ENCODE results near the gene KCNJ9. TPM values are rescaled to one million over a fixed set of nuclear protein-coding genes. Genes with fewer than 3 reads are reported as not detected.

The KCNJ9 gene
- polyA plus RNA-seq (8.0 and 9.8 TPM in 2 replicates), polyA minus RNA-seq (12.3 and 13.1 TPM in 2 replicates)

GRCh38 chr1:160081261-160081936, at the start of gene KCNJ9:
KCNJ9 (plus strand) TSS chr1:160081538; CDS start chr1:160084031, 2,493 bp downstream.
- H3K27me3 ChIP-seq (ENCODE audit: insufficient read depth, low read depth, low read length) = peaks cover 7% of the 10 kb centered on the region
- peak within 1 kb of the TSS; percentile 63 for H3K4me3 ChIP-seq (ENCODE audit: low read length)
- peak within 1 kb of the TSS; percentile 70 for H3K27ac ChIP-seq (ENCODE audit: low read length)
- H3K9me3 ChIP-seq (ENCODE audit: low read length) = no peaks in the 10 kb centered on the region
- TF ChIP-seq POLR2AphosphoS5 (IDR thresholded peaks at IDR 0.05) (no peak), REST (IDR thresholded peaks at IDR 0.05; ENCODE audit: borderline replicate concordance) (peak; percentile 74), EZH2 (IDR thresholded peaks at IDR 0.05; ENCODE audit: borderline replicate concordance, insufficient read depth, low read length, poor library complexity, severe bottlenecking) (no peak), SMC3 (conservative IDR thresholded peaks at IDR 0.05; ENCODE audit: poor library complexity) (no peak), EP300 (conservative IDR thresholded peaks at IDR 0.05; ENCODE audit: poor library complexity, severe bottlenecking) (peak; percentile 52), MXI1 (conservative IDR thresholded peaks at IDR 0.05; ENCODE audit: poor library complexity, severe bottlenecking) (peak; percentile 37), RAD21 (conservative IDR thresholded peaks at IDR 0.05) (peak; percentile 9)
- no peaks in the 10 kb centered on the region for H4K20me1 ChIP-seq (ENCODE audit: insufficient read depth)
- H3K9ac ChIP-seq (ENCODE audit: low read length) = peak within 1 kb of the TSS; percentile 52
- no peaks in the 10 kb centered on the region for H3F3A ChIP-seq (ENCODE audit: insufficient read depth, low read length, poor library complexity, severe bottlenecking)
- H2AFZ ChIP-seq (ENCODE audit: low read depth, low read length) = peak within 1 kb of the TSS; percentile 15
- no peaks in the 10 kb centered on the region for H3K36me3 ChIP-seq (ENCODE audit: insufficient read depth, low read length)
- no peaks in the 10 kb centered on the region for H3K9me2 ChIP-seq (ENCODE audit: insufficient read depth, low read length)
- H3K79me2 ChIP-seq (replicated peaks; ENCODE audit: insufficient read depth, low read length) = no peaks in the 10 kb centered on the region
- H3K4me2 ChIP-seq (ENCODE audit: low read length) = peak within 1 kb of the TSS; percentile 47

DNA sequence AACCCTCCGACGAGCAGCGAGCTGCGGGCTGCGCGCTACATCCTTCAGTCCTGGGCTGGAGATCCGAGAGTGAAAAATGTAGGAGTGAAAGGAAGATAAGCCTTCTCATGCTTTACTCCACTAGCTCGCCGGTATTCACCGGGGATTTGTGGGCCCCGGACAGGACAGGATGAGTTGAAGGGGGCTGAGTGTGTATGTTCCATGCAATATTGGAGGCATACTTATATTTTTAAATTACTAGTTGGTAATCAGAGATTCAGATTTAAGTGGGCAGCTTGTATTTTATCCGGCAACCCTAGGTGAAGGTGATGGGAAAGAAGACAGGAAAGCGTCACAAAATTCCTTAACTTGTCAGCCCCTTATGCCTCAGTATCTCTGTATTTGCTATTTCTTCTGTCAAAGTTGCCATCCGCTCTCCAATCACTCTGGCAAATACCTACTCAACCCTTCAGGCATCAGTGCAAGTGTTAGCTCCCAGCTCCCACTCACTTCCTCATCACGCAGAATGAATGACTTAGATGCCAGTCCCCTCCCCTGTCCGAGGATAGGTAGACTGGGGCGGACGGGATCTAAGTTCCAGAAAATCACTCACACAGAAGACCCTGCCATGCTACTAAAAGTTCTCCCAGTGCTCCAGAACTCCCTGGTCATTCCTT, 49.0 kb upstream of the KCNJ9 start:
- Histone ChIP-seq H2AFZ (ENCODE audit: low read depth, low read length) (peak overlapping the region; percentile 60), H4K20me1 (ENCODE audit: insufficient read depth) (no peaks in the 10 kb centered on the region), H3K27ac (ENCODE audit: low read length) (peak overlapping the region; percentile 82), H3F3A (ENCODE audit: insufficient read depth, low read length, poor library complexity, severe bottlenecking) (peaks cover 5% of the 10 kb centered on the region), H3K9me2 (ENCODE audit: insufficient read depth, low read length) (no peaks in the 10 kb centered on the region), H3K27me3 (ENCODE audit: insufficient read depth, low read depth, low read length) (no peaks in the 10 kb centered on the region), H3K79me2 (replicated peaks; ENCODE audit: insufficient read depth, low read length) (no peaks in the 10 kb centered on the region), H3K4me2 (ENCODE audit: low read length) (peak overlapping the region; percentile 49), H3K9me3 (ENCODE audit: low read length) (no peaks in the 10 kb centered on the region), H3K36me3 (ENCODE audit: insufficient read depth, low read length) (no peaks in the 10 kb centered on the region), H3K9ac (ENCODE audit: low read length) (peak overlapping the region; percentile 72), H3K4me3 (ENCODE audit: low read length) (peak overlapping the region; percentile 83)
- TF ChIP-seq REST (IDR thresholded peaks at IDR 0.05; ENCODE audit: borderline replicate concordance) (peak; percentile 63), POLR2AphosphoS5 (IDR thresholded peaks at IDR 0.05) (peak; percentile 44), MXI1 (conservative IDR thresholded peaks at IDR 0.05; ENCODE audit: poor library complexity, severe bottlenecking) (no peak), SMC3 (conservative IDR thresholded peaks at IDR 0.05; ENCODE audit: poor library complexity) (peak; percentile 2), TAF1 (IDR thresholded peaks at IDR 0.05; ENCODE audit: low read depth) (peak; percentile 85), EZH2 (IDR thresholded peaks at IDR 0.05; ENCODE audit: borderline replicate concordance, insufficient read depth, low read length, poor library complexity, severe bottlenecking) (no peak), EP300 (conservative IDR thresholded peaks at IDR 0.05; ENCODE audit: poor library complexity, severe bottlenecking) (no peak), RAD21 (conservative IDR thresholded peaks at IDR 0.05) (no peak)
- TF ChIP-seq, protein P1, sequence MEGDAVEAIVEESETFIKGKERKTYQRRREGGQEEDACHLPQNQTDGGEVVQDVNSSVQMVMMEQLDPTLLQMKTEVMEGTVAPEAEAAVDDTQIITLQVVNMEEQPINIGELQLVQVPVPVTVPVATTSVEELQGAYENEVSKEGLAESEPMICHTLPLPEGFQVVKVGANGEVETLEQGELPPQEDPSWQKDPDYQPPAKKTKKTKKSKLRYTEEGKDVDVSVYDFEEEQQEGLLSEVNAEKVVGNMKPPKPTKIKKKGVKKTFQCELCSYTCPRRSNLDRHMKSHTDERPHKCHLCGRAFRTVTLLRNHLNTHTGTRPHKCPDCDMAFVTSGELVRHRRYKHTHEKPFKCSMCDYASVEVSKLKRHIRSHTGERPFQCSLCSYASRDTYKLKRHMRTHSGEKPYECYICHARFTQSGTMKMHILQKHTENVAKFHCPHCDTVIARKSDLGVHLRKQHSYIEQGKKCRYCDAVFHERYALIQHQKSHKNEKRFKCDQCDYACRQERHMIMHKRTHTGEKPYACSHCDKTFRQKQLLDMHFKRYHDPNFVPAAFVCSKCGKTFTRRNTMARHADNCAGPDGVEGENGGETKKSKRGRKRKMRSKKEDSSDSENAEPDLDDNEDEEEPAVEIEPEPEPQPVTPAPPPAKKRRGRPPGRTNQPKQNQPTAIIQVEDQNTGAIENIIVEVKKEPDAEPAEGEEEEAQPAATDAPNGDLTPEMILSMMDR (IDR thresholded peaks at IDR 0.05; ENCODE audit: poor library complexity, severe bottlenecking) = no peak

All from neural cell (in vitro differentiated cells).